HG03135 (cell line): Measurements from ENCODE around the gene ATF4.
"Not testable (repeated sequence)": the region's sequence is repeated elsewhere in the genome, so short reads cannot be mapped to it uniquely, and the experiment has no call there.

Experiments used
- ATAC-seq: cut with Tn5 transposase; IDR thresholded peaks from one replicate; pipeline ENCODE4 v1.9.1; 2021; ENCODE audit warnings: mild to moderate bottlenecking, moderate library complexity; ENCODE audit not compliant: unreplicated experiment

ATF4 gene

DNA sequence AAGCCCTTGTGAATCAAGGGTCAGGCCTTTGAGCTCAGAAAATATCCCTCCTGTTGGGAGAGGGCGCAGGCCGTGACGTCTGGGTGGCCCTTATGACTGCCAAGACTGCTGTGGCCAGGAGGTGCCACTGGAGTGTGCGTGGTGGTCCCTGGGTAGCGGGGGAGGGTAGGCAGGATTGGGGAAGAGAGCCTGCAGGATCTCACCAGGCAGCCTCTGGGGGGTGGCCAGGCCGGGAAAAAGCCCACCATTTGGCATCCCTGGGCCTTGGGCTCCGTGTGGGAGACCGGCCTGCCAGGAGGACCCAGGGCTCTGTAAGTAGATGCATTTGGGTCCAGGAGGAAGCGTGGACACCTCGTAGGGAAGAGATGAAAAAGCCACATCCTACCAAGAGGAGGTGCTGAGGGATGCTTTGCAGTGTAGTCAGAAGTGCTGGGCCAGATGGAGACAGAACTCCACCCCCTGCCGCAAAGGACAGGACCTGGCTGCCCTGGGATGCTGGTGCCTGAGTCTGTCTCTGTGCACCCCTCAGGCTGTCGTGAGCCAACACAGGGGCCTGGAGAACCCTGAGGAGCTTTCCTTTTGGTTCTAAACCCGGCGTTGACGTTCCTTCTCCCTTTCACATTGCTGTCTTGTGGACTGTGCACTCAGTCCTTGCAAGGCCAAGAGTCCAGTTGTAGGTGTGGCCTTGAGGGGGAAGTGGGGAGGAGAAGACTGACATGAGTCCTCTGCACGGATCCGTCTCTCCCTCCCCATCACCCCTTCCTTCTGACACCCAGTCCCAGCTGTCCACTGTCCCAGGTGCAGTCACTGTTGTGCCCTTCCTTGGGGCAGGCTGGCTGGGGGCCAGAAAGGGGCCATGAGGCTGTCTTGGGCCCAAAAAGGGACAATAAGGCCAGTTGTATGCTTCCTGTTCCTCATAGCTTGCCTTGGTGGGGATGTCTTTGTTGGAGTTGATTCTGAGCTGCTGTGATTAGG is 31.0 kb upstream of the ATF4 start:
- ATAC-seq = no peak

DNA sequence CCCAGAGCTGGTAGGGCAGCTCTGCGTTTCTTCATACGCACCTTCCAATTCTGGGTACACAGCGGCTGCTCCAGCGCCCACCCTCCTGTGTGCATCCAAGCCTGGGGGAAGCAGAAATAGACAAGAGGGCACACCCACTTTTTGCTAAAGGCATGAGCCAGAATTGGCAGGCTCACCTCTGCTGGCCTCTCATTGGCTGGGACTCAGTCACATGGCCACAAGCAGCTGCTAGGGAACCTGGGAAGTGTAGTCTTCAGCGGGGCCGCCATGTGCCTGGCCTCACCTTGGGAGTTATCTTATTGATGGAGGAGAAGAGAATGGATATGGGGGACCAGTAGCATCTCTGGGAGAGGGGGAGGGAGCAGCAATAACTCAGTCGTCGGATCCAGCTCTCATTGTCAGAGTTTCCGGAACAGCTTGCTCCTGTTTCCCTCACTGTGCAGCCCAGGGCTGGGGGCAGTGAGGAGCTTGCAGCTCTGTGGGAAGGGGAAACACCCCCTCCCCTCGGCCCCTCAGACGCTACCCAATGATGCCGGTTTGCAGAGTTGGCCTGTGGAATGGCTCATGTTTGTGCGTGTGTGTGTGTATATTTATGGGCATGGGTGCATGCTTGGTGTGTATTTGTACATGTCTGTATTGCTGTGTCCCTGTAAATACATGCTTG is 30.1 kb upstream of the ATF4 start:
- peak; percentile 62 for ATAC-seq

DNA sequence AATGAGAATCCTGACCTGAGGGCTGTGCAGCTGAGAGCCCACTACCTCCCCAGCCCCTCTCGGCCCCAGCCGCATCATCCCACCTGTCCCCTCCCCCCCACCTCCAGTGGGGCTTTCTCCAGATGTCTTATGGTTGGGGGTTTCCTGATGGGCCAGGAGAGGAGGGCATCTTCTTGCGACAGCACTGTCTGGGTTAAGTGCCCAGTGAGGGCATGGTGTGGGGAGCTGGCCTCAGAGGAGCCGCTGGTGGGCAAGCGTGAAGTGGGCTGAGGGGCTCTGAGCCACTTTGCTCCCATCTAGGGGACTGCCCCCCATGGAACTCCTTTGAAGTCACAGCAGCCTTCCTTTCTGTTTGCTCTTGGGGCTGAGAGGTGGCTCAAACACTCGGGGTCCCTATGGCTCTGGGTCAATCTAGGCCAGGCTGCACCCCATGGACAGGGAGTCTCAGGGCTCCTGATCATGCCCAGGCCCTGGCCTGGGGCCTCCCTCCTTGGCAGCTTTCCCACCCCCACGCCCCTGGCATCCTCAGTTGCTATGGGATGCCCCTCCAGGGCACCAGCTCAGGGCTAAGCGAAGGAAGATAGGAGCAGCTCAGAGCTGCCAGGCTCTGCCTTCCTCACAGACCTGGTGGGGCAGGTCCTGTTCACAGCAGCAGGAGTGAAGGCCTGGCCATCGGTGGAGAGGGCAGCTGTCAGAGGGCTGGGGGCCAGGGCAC is 29.2 kb upstream of the ATF4 start:
- ATAC-seq = no peak

DNA sequence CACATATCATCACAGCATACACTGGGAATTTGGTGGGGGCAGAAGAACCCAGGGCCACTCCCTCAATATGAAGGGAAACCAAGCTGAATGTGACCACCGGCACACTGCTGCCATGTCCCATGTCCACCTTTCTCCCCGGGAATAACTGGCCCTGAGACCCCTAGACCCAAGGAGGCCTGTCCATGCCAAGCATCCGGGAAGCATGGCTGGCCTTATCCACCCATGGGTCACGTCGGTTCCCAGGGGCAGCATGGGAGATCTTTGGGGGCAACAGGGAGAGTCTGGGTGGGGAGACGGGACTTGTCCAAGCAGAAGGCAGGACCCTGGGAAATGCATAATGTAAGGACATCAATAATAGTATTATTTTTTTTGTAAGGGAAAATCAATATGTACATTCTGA is 28.7 kb upstream of the ATF4 start:
- no peak for ATAC-seq

DNA sequence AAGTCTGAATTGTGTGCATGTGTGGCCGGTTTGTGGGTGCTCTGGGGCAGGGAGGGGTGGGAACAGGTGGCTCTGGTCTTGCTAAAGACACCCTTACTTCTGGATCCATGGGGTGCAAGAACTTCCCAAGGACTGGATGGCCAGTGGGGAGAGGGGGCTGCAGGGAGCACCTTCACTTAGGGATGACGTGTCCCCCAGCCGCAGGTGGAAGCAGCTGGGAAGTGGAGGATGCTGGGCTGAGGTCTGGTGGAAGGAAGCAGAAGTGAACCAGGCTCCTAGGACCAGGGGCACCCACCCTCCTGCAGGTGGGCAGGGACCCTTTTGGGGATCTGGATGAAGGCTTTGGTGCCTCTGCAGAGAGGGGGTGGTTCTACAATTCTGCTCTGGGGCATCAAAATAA is 28.2 kb upstream of the ATF4 start:
- ATAC-seq = no peak

DNA sequence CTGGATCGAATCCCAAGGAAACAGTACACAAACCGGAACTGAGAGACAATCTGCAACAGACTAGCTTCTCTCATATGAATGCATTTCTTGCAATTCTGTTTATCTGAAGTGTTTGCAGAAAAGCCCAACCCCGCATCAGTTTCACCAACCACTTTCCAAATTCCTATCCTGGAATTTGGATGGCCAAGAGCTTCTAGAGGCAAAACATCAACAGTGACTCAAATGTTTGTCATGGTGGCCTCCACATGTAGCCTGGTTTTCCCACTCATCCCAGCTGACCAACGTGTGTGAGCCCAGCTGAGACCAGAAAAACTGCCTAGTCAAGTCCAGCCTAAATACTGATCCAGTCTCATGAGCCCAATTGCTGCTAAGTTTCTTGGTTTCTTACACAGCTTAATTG is 26.6 kb upstream of the ATF4 start:
- ATAC-seq = no peak

DNA sequence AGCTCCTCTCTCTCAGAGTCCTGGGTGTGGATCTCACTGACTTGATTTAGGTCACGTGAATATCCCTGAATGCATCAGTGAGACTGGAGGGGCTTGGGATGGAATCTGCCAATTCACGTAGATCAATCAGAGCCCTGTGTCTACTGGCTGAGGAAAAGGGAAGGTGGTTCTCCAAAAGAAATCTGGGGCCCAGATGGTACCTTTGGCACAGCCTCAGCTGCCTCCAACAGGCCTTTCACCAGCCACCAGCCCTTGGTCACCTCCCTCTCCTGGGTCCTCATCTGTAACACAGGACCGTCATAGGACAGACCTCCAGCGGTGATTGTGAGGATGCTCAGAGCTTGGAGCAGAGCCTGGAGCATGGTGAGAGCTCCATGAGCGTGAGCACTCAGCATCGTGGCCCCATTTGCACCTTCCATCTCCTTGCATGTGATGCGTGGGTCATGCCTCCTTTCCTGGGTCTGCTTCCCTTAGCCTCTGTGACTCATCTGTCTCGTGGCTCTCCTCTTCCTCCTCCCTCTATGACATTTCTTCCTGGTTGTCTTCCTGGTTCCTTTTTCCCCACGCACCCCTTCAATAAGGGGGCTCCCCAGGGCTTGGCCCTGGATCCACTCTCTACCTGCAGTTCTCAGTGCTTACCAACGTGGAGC is 25.8 kb upstream of the ATF4 start:
- no peak for ATAC-seq

DNA sequence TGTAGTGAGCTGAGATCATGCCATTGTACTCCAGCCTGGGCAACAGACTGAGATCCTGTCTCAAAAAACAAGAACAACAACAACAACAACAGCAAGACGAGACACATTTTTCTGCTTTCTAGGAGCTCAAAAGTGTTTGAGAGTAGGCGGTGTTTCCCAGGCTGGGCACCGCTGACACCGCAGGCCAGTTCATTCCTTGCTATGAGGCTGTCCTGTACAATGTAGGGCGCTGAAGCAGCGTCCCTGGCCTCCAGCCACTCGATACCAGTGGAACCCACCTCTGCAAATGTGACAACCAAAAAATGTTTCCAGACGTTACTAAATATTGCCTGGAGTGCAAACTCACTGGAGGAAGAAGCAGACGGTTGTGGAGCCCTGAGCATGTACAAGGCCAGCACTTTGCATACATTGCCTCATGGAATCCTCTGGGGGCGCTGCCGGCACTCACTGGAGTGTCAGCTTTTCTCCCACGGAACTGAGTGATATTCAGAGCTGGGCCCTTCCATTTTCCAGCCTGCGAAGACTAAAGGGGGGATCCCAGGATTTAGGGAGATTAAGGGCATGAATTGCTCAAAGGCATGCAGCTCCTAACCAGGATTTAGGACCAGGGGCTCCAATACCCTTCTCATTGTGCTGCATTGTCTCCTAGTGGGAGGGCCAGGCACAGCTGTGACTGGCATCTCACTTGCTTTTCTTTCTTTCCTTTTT is 24.1 kb upstream of the ATF4 start:
- ATAC-seq = no peak

DNA sequence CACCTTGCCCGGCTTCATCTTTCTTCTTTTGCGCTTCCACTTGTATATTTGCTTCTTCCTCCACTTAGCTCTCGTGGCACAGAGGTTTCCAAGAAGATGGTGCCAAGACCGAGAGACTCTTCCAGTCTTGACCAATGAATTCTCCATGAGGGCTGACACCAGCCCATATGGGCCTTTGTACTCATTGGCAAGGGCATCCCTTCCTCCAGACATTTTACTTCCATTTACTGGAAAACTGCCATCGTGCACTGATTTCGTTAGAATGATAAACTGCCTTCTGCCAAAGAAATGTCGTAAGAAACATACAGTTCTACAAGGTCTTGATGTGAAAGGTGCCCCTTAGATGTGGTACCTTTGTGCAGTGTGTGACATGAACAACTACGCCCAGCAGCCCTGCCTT is 22.9 kb upstream of the ATF4 start:
- ATAC-seq = no peak

DNA sequence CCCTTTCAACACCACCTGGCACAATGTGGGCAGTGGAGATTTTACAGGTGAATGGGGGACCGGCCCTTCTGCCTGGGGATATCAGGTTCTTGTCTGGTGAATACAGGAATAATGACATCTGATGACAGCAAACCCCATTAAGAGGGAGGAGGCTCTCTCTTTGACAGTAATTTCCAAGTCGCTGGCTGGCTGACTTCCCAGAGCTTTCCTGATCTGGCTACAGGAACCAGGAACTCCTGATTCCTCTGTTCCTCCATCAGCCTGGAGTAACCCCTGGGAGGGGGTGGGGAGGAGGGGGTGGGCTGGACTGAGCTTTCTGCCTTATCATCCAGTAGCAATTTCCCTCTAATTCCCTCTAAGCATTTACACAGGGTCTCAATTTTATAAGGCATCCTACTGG is 22.0 kb upstream of the ATF4 start:
- no peak for ATAC-seq

DNA sequence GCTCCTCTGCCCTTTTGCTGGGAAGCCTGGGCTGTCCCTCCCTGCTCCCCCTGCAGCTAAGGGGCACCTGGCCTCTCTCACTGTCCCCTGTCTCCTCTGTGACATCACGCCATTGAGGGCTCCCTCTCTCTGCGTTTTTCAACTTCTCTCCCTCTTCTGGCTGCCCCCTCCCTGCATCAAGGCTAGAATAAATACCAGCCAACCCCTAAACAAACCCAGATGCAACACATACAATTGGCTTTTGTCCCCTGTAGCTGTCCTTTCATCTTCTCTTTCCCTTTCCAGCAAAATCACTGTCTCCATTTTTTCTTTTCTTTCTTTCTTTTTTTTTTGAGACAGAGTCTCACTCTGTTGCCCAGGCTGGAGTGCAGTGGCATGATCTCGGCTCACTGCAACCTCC is 21.6 kb upstream of the ATF4 start:
- ATAC-seq = no peak

DNA sequence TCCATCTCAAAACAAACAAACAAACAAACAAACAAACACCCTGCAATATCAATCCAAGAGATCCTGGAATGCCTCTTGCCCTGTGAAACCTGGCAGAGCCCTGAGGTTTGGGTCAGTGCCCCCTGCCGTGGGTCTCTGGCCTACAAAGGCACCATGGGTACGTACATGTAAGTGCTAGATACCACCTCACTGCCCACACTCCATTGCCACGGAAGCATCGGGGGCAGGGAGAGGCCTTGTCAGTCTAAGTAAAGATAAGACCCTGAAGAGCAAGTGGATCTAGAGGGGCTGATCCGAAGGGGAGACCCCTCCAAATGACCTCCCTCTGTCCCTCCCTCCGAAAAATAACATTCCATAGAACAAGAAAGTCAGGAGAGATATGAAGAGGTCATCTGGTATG is 20.3 kb upstream of the ATF4 start:
- no peak for ATAC-seq

DNA sequence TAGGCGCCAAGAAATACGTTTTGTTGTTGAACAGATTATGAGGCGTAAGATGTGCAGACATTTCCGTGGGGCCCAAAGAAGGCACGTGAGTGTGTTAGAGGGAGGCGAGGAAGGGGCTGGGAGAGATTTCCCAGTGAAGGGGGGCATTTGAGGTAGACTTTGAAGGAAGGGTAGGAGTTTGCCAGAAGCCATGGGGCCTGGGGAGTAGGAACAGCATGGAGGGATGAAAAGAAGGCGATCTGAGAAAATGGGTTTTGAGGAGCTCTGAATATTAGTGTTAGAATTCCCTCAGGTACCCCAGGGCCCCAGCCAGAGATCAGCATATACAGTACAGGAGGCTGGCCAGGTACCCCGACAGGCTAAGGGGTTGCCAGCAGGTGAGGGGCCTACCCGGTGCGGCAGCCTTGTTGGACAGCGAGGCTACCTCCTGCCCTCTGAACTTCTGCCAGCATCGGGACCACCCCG is 18.7 kb upstream of the ATF4 start:
- no peak for ATAC-seq

DNA sequence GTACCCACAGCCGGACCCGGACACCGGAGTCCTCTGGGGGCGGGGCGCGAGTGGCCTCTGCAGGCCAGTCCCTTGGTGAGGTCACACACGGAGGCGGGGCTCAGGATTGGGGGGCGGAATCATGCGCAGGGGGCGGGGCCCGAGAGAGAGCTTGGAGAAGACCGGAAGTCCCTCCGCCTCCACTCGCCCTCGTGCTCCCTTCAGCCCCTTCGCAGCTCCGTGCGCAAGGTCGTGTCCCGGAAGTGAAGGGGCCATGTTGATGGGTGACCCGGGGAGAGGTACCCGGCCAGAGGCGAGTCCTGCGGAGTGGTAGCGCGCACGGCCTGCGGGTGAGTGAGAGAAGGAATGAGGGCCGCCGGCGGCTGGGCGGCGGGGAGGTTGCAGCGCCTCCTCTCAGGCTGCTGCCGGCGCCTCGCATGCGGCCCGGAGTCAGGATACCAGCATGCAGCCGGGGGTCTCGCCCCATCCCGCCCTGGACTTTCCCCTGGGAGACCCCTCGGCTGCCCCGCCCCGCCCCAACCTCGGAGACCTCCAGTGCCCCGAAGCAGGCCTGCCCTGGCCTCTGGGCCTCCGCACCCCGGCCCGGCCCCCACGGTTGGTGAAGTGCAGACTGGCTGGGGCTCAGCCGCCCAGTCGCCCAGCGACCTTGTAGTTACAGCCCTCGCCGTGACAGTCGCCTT is 18.1 kb upstream of the ATF4 start, which contains the start of gene MIEF1:
Gene MIEF1, plus strand, starts transcription at position 182 of the 680 bp plus-strand sequence. CDS start 9,005 bp downstream, outside the sequence.
- ATAC-seq = peak; percentile 89

DNA sequence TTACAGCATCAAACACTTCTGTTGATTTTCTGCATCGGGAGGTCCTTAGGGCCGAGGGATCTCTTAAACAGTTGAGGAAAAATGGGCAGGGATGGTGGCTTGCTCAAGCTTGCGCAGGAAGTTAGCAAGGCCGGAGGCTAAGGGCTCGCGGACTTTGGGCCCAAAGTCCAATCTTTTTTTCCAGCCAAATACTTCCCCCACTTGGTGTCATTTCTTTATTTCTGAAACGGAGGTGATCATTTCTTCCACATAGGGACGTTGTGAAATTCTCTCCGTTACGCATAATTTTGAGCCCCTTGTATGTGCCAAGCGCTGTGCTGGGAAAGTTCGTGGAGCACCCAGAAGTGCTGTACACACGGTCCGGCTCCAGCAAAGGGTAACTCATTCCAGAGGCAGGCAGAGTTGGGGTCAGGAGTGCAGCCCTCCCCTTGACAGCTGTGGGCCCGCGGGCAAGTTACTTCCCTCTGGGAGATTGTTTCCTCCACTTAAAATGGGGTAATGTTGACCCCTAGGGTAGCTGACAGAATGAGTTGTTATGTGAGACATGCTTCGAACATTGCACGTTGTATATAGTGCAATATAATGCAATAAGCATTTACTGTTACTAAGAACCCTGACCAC is 17.5 kb upstream of the ATF4 start:
- ATAC-seq = no peak

DNA sequence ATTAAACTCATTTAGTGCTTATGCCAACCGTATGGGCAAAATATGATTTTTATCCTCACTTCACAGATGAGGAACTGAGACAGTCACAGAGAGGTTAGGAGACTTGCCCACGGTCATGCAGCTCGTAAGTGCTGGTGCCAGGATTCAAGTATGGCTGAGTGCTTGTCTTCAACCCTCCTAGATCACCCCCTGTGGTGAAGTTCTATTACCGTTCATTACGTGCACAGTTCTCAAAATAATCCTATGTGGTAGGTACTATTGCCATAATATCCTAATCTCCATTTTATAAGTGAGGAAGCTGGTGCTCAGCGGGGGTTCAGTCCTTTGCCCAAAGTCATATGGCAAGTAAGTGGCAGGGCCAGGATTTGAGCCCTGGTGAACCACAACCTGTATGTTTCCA is 16.7 kb upstream of the ATF4 start:
- no peak for ATAC-seq

DNA sequence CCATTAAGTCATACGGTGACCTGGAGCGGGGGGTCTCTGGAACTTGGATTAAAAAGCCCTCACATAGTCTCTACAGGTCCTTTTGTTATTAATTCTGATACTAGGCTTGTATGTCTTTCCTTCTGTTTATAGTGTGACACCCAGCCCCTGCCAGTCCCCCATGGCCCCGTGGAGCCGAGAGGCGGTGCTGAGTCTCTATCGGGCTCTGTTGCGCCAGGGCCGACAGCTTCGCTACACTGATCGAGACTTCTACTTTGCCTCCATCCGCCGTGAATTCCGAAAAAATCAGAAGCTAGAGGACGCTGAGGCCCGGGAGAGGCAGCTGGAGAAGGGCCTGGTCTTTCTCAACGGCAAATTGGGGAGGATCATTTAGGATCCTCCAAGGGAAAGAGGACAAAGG is 16.3 kb upstream of the ATF4 start:
- no peak for ATAC-seq

DNA sequence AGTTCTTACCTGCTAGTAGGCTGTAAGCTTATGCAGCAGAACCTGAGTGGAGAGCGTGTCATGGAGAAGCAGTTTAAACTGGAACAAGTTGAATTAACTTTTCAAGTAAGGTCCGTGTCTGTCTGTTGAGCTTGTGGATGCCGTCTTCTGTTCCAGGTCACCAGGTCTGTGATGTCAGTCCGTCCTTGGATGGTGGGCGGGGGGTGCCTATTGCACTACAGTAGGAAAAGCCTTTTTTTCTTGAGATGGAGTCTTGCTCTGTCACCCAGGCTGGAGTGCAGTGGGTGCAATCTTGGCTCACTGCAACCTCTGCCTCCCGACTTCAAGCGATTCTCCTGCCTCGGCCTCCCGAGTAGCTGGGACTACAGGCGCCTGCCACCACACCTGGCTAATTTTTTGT is 13.3 kb upstream of the ATF4 start:
- ATAC-seq = not testable (repeated sequence)

DNA sequence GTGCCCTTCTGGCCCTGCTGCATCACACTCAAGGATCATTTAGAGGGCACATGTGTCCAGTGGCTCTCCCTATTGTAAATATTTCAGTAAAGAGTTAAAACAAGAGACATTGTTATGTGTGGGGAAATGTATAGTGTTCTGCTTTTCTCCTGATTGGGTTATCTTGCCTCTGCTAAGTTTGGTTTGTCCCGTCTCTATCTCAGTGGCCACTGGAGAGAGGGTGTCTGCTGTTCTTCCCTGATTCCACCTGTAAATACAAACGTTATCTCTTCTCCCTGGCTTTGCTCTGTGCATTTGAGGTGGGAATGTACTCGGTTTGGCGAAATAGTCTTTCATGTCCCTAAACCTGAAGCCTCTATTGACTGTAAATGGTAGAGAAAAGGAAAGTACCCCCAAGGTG is 12.0 kb upstream of the ATF4 start:
- ATAC-seq = no peak
